ENCODE data around the gene TMEM184B.

- TF ChIP-seq CTCF (optimal IDR thresholded peaks at IDR 0.05 in 1 of 3, IDR thresholded peaks at IDR 0.05 in 1 of 3, conservative IDR thresholded peaks at IDR 0.05 in 1 of 3; ENCODE audit: extremely low read depth in 1 of 3, insufficient read depth in 2 of 3, low read length in 3 of 3) (no peak), EZH2 (IDR thresholded peaks at IDR 0.05; ENCODE audit: low read length) (no peak)
Measured at GRCh38 chr22:38257650-38258250, 15.1 kb downstream of the TMEM184B start.

Measured in keratinocyte (primary cell).